Measurements from ENCODE around the gene NLRC3. TPM values are rescaled to one million over a fixed set of nuclear protein-coding genes. Genes with fewer than 3 reads are reported as not detected.

Gene NLRC3
- total RNA-seq, 1 donor from 2014 or later, result not detected

- Mint-ChIP-seq H3K27ac (ENCODE audit: unreplicated experiment) (no peak overlapping the region), H3K4me3 (ENCODE audit: unreplicated experiment) (no peak overlapping the region), H3K4me1 (ENCODE audit: unreplicated experiment) (peaks cover 4% of the 10 kb centered on the region), H3K27me3 (ENCODE audit: unreplicated experiment) (no peaks in the 10 kb centered on the region), H3K9me3 (ENCODE audit: unreplicated experiment) (no peaks in the 10 kb centered on the region), H3K36me3 (ENCODE audit: unreplicated experiment) (peaks cover 48% of the 10 kb centered on the region)
- no peak for DNase-seq (ENCODE audit: extremely low spot score, unreplicated experiment)
- TF ChIP-seq CTCF (IDR thresholded peaks at IDR 0.05), result no peak
These were observed 62.6 kb downstream of the NLRC3 start for GRCh38 chr16:3514621-3515020.

GRCh38 chr16:3513892-3514583 lies 63.2 kb downstream of the NLRC3 start:
- Mint-ChIP-seq H3K4me1 (ENCODE audit: unreplicated experiment) (peaks cover 4% of the 10 kb centered on the region), H3K27ac (ENCODE audit: unreplicated experiment) (no peak overlapping the region), H3K36me3 (ENCODE audit: unreplicated experiment) (peaks cover 44% of the 10 kb centered on the region), H3K27me3 (ENCODE audit: unreplicated experiment) (no peaks in the 10 kb centered on the region), H3K4me3 (ENCODE audit: unreplicated experiment) (no peak overlapping the region), H3K9me3 (ENCODE audit: unreplicated experiment) (no peaks in the 10 kb centered on the region)
- no peak for TF ChIP-seq CTCF (IDR thresholded peaks at IDR 0.05)
- DNase-seq (ENCODE audit: extremely low spot score, unreplicated experiment), result no peak

GRCh38 chr16:3511286-3512180 lies 65.7 kb downstream of the NLRC3 start:
- no peak for DNase-seq (ENCODE audit: extremely low spot score, unreplicated experiment)
- Mint-ChIP-seq H3K36me3 (ENCODE audit: unreplicated experiment) (peaks cover 43% of the 10 kb centered on the region), H3K27me3 (ENCODE audit: unreplicated experiment) (no peaks in the 10 kb centered on the region), H3K27ac (ENCODE audit: unreplicated experiment) (no peak overlapping the region), H3K9me3 (ENCODE audit: unreplicated experiment) (no peaks in the 10 kb centered on the region), H3K4me1 (ENCODE audit: unreplicated experiment) (no peaks in the 10 kb centered on the region), H3K4me3 (ENCODE audit: unreplicated experiment) (no peak overlapping the region)
- TF ChIP-seq CTCF (IDR thresholded peaks at IDR 0.05), result no peak

GRCh38 chr16:3510416-3510815 lies 66.8 kb downstream of the NLRC3 start:
- Mint-ChIP-seq H3K4me1 (ENCODE audit: unreplicated experiment) (no peaks in the 10 kb centered on the region), H3K4me3 (ENCODE audit: unreplicated experiment) (no peak overlapping the region), H3K36me3 (ENCODE audit: unreplicated experiment) (peaks cover 46% of the 10 kb centered on the region), H3K9me3 (ENCODE audit: unreplicated experiment) (no peaks in the 10 kb centered on the region), H3K27me3 (ENCODE audit: unreplicated experiment) (no peaks in the 10 kb centered on the region), H3K27ac (ENCODE audit: unreplicated experiment) (no peak overlapping the region)
- TF ChIP-seq CTCF (IDR thresholded peaks at IDR 0.05), result no peak
- no peak for DNase-seq (ENCODE audit: extremely low spot score, unreplicated experiment)

GRCh38 chr16:3509470-3509928 lies 67.7 kb downstream of the NLRC3 start:
- no peak for DNase-seq (ENCODE audit: extremely low spot score, unreplicated experiment)
- no peaks in the 10 kb centered on the region for H3K27me3 Mint-ChIP-seq (ENCODE audit: unreplicated experiment)
- no peaks in the 10 kb centered on the region for H3K9me3 Mint-ChIP-seq (ENCODE audit: unreplicated experiment)
- no peaks in the 10 kb centered on the region for H3K4me1 Mint-ChIP-seq (ENCODE audit: unreplicated experiment)
- no peak for TF ChIP-seq CTCF (IDR thresholded peaks at IDR 0.05)
- H3K36me3 Mint-ChIP-seq (ENCODE audit: unreplicated experiment), result peaks cover 45% of the 10 kb centered on the region
- no peak overlapping the region for H3K27ac Mint-ChIP-seq (ENCODE audit: unreplicated experiment)
- no peak overlapping the region for H3K4me3 Mint-ChIP-seq (ENCODE audit: unreplicated experiment)
